Dermis microvascular lymphatic vessel endothelial cell (primary cell): Measurements from ENCODE around the gene SLC35A2. TPM values are rescaled to one million over a fixed set of nuclear protein-coding genes. Genes with fewer than 3 reads are reported as not detected.
"Not testable (repeated sequence)": the region's sequence is repeated elsewhere in the genome, so short reads cannot be mapped to it uniquely, and the experiment has no call there.

Experiments used
- DNase-seq, 2 donors: peaks; one replicate each; pipeline versions ENCODE4 v3.0.0 to v3.0.0-alpha.2; 2010; ENCODE audit warnings: low read depth in 2 of 2
- total RNA-seq: library from RNA; depleted of rRNA; stranded (reverse); fragments of >200 nt; gene quantifications from 2 replicates; pipeline ENCODE4 v1.2.1, GENCODE V29; 2014

SLC35A2 gene
- total RNA-seq, 1 donor from 2014 or later: 8.1 TPM

GRCh38 chrX:48854121-48854804, 57.2 kb downstream of the SLC35A2 start:
- DNase-seq: not testable (repeated sequence)

- not testable (repeated sequence) for DNase-seq
Measured at GRCh38 chrX:48853494-48853893, 58.0 kb downstream of the SLC35A2 start.

Other genes with a start within 250 kb of the SLC35A2 start
- 0.25 TPM in 1 of 2 replicates, not detected in the other for gene WAS, start 227.8 kb downstream of the SLC35A2 start, total RNA-seq
- 3.9 and 4.9 TPM in 2 replicates for gene SUV39H1, start 214.9 kb downstream of the SLC35A2 start, total RNA-seq
- gene GLOD5, start 149.9 kb downstream of the SLC35A2 start, total RNA-seq: not detected in 2 replicates
- not detected in 2 replicates for gene GATA1, start 125.1 kb downstream of the SLC35A2 start, total RNA-seq
- 17.3 and 26.3 TPM in 2 replicates for gene HDAC6, start 109.6 kb downstream of the SLC35A2 start, total RNA-seq
- gene ERAS, start 85.1 kb downstream of the SLC35A2 start, total RNA-seq: not detected in 2 replicates
- gene PCSK1N, start 76.0 kb downstream of the SLC35A2 start, total RNA-seq: under 0.01 and 0.13 TPM in 2 replicates
- gene TIMM17B, start 13.9 kb downstream of the SLC35A2 start, total RNA-seq: 22.2 and 24.9 TPM in 2 replicates
- 53.9 and 60.2 TPM in 2 replicates for gene PQBP1, start 13.7 kb downstream of the SLC35A2 start, total RNA-seq
- gene PIM2, start 7.4 kb upstream of the SLC35A2 start, total RNA-seq: 3.3 and 3.9 TPM in 2 replicates
- gene OTUD5, start 46.0 kb upstream of the SLC35A2 start, total RNA-seq: 22.1 and 32.1 TPM in 2 replicates
- 0.13 and 0.25 TPM in 2 replicates for gene KCND1, start 60.2 kb upstream of the SLC35A2 start, total RNA-seq
- 10.9 and 15.7 TPM in 2 replicates for gene GRIPAP1, start 90.6 kb upstream of the SLC35A2 start, total RNA-seq
- 9.5 and 15.6 TPM in 2 replicates for gene TFE3, start 131.7 kb upstream of the SLC35A2 start, total RNA-seq
- 0.39 and 1.6 TPM in 2 replicates for gene CCDC120, start 147.4 kb upstream of the SLC35A2 start, total RNA-seq
- 2.8 and 5.4 TPM in 2 replicates for gene PRAF2, start 162.4 kb upstream of the SLC35A2 start, total RNA-seq
- 16.0 and 18.7 TPM in 2 replicates for gene WDR45, start 168.2 kb upstream of the SLC35A2 start, total RNA-seq
- gene GPKOW, start 212.1 kb upstream of the SLC35A2 start, total RNA-seq: 16.8 and 19.1 TPM in 2 replicates